Measurements from ENCODE around the gene GREM2.

GREM2 gene

GRCh38 chr1:240611619-240612480 lies at the start of gene GREM2:
Gene GREM2, minus strand, starts transcription at chr1:240612155. Its CDS starts 118,680 bp downstream, at chr1:240493475.
- DNase-seq, result no peak

- DNase-seq, result no peak
Measured at GRCh38 chr1:240658312-240658960, 46.5 kb upstream of the GREM2 start.

- no peak for DNase-seq
Measured at GRCh38 chr1:240656531-240656930, 44.6 kb upstream of the GREM2 start.

GRCh38 chr1:240652961-240653409 lies 41.0 kb upstream of the GREM2 start:
- DNase-seq, result no peak

GRCh38 chr1:240652549-240652948 lies 40.6 kb upstream of the GREM2 start:
- no peak for DNase-seq

DNA sequence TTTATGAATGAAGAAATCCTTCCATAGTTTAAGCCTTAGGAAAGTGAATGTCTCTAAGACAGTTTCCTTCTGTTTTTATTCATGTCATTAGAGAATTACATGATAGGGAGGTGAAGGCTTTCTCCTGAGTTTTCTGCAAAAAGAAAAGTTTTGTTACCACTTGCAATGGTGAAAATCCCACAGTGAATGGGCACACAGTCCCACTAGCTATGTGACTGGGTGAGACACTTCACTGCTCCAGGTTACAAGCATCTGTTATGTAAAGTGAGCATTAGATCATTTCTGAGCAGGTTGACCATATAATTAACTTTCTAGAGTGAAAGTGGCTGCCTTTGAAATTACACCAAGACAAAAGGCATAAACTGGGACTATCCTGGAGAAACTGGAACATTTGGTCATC lies 38.9 kb upstream of the GREM2 start:
- no peak for DNase-seq

DNA sequence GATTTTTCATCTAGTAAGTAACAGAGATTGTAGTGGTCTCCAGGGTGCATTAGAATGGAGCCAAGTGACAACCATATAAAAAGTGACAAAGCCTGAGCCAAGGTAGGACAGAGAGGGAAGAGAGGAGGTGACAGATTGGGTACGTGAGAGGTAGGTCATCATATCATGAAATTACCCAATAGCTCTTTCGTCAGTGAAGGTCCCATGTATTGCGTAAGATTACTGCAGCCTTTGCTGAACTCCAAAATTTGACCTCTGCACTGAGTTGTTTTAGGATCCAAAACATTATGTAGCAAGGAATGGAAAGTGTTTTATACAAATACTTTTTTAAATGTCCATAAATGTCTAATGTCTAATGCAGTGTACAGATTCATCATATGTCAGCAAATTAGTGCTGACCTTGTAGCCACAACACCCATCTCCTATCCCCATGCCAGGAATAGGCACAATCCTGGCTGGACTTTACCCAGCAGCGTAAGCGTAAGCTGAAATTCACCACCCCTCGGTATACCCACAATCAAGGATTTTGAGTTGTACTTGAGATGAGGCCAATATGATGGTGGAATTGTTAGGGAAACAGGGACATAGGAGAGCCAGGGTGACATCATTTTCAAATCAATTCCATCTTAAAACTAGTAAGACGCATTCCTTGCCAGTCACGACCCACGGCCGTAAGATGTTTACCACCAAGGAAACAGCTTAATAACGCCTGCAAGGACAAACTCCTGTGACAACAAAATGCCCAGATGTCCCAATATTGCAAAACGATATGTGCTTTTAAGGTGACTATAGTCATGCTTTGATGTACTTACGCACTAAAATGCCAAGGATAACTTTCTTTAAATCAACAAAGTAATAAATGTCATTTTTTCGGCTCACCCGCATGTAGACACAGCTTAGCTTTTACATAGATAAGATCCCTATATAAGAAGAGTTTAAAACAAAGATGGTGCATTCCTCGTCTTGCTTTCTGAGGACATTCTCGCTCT lies 38.1 kb upstream of the GREM2 start:
- no peak for DNase-seq

DNA sequence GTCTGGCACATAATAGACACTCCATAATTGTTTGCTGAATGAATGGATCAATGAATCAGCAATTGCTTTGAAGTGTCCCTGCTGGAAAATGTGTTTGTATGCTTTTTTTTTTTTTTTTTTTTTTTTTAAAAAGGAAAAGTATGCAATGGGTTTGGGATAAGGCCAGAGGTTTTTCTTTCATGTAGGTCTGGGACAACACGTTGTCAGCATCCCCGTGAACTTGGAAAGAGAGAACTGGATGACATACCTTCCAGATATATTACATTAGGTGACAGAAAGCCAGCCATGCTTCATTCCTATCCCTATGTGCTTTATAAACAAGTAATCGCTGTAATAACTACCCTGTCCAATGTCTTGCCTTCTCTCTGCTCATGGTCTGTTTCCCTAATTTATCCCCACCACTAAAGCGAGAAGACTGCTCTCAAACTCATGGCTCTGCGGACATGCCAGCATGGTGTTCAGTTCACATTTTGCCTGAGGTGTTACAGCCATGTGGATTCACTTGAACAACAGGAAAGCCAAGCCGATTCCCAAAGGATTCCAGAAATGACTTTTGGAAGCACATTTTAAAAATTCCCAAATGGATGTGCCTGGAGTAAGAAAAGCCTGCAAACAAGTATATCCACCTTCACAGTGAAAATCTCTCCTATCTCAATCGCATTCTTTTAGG lies 34.8 kb upstream of the GREM2 start:
- DNase-seq, result no peak

GRCh38 chr1:240644732-240645131 lies 32.8 kb upstream of the GREM2 start:
- DNase-seq, result no peak

GRCh38 chr1:240635466-240636256 lies 23.7 kb upstream of the GREM2 start:
- no peak for DNase-seq

DNA sequence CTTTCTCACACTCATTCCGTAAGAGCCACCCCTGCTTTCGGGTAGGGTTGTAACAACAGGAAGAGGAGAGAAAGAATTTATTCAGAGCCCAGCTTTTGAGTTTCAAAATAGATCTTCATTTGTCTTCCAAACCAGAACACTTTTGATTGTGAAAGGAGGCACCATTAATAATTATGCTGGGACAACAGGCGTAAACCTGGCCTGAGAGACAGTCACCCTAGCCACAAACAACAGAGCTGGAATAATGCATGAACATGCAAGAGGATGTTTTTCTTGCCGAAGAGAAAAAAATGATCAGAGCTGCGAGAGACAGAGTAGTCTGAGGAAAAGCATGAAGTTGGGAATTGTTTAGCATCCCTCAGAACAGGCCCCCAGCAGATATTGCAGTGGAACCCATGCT lies 18.5 kb upstream of the GREM2 start:
- no peak for DNase-seq

GRCh38 chr1:240621249-240621648 lies 9.3 kb upstream of the GREM2 start:
- DNase-seq, result no peak

- no peak for DNase-seq
Measured at GRCh38 chr1:240619906-240620621, 8.1 kb upstream of the GREM2 start.

DNA sequence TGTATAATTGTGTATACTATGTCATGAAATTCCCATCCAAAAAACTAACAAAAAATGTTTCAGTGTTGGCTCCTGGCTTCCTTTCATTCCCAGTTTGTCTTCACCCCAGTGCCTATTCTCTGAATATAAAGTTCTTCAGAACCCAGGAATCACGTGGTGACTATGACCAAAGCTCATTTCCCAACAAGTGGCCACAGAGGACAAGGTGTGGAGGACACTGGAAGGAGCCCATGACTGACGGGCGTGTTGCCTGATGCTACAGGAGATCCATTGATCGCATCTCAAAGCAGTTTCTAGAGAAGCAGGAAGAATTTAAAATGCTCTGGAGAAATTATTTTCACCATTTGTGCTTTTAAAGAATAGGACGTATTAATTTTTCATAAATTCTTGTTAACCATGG lies 7.4 kb upstream of the GREM2 start:
- DNase-seq, result no peak

DNA sequence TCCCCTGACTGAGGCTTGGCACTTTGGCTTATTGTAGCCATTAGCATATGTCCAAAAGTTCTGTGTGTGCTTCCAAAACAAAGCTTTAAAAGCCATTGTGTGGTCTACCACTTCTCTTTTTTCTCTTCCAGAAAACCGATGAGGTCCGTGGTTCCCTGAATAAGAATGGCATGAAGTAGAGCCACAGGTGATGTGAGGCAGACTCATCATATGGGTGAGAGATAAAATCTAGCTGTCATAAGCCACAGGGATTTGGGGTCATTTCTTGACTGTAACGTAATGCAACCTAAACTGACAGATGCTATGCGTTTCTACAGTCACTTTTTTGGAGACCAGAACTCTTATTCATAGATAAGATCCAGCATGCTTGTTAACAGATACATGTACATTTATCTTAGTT lies 7.0 kb upstream of the GREM2 start:
- no peak for DNase-seq

GRCh38 chr1:240616018-240616417 lies 4.1 kb upstream of the GREM2 start:
- DNase-seq, result no peak

GRCh38 chr1:240613356-240614142 lies 1.6 kb upstream of the GREM2 start:
- no peak for DNase-seq

DNA sequence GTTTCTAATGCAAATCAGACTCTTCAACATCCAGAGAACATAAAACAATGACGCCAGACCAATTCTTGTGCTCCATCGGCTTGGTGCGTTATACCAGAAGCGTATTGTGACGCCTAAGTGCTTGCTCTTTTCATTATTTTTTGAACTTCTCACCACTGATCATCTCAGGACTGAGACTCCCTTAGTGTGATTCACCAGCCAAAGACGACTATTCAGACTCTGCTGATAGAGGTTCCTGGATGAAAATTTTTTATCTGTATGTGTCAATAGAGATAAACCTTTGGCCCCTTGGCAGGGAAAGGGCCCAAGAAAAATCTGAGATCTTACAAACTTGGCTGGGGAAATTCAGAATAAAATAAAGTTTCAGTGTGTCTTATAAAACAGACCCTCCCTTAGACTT lies 856 bp upstream of the GREM2 start:
- DNase-seq, result no peak

GRCh38 chr1:240611228-240611618 lies 732 bp downstream of the GREM2 start:
- DNase-seq, result no peak

GRCh38 chr1:240610636-240611035 lies 1.3 kb downstream of the GREM2 start:
- no peak for DNase-seq
